ENCODE measurements around the gene KIAA1755. TPM values are rescaled to one million over a fixed set of nuclear protein-coding genes. Genes with fewer than 3 reads are reported as not detected.

Gene KIAA1755
- total and polyA plus RNA-seq, 2 of the 4 experiments (the other 2 are of a cell fraction) = 2.5 to 5.1 TPM

DNA sequence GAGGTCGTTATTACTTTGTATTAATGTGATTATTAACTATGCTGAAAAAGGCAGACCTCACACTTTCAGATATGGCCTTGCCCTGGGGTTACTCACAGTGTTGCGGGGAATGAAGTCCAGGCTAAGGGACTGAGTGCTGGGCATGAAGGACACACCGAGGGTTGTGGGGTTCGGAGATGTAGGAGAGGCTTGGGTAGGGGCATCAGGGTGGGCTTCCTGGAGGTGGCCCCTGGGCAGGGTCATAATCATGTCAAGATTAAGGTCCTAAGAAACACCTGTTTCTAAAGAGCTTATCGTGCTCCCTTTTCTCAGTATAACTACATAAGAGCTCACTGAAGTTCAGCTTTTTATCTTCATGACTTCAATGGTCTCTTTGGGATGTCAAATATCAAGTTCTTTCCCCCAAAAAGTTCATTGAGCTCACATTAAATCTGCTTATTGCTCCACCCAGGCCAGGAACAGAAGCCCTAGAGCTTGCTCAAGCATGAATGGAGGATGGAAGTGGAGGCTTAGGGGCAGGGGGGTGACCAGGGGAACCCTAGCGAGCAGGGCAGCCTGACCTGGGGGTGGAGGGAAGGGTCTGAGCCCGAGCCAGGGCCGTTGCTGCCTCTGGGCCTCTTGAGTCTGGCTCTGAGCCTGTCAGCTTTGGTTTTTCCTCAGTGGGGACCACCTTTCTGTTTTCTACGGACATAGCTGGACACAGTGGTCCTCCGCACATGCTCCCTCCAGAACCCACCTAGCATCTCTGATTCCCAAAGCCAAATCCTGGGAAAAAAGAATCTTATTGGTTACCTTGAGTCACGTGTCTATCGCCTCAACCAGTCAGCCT, 58.2 kb downstream of the KIAA1755 start:
- H3K9me1 ChIP-seq (ENCODE audit: insufficient read depth, low read length) = peaks cover 28% of the 10 kb centered on the region
- TF ChIP-seq SMC3 (IDR thresholded peaks at IDR 0.05; ENCODE audit: low read depth, low read length) (no peak), NFE2L2 (IDR thresholded peaks at IDR 0.05; ENCODE audit: low read depth, low read length) (no peak), MAFK (IDR thresholded peaks at IDR 0.05; ENCODE audit: low read depth, low read length) (no peak), MAZ (IDR thresholded peaks at IDR 0.05; ENCODE audit: borderline replicate concordance, low read depth, low read length) (no peak), RFX5 (IDR thresholded peaks at IDR 0.05; ENCODE audit: low read depth, low read length) (no peak), MXI1 (IDR thresholded peaks at IDR 0.05; ENCODE audit: borderline replicate concordance, low read depth, low read length) (no peak), FOS (IDR thresholded peaks at IDR 0.05; ENCODE audit: low read depth, low read length) (no peak)
- TF ChIP-seq, protein P1, sequence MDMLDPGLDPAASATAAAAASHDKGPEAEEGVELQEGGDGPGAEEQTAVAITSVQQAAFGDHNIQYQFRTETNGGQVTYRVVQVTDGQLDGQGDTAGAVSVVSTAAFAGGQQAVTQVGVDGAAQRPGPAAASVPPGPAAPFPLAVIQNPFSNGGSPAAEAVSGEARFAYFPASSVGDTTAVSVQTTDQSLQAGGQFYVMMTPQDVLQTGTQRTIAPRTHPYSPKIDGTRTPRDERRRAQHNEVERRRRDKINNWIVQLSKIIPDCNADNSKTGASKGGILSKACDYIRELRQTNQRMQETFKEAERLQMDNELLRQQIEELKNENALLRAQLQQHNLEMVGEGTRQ (IDR thresholded peaks at IDR 0.05; ENCODE audit: low read depth, low read length) = no peak
- TF ChIP-seq, protein P2, sequence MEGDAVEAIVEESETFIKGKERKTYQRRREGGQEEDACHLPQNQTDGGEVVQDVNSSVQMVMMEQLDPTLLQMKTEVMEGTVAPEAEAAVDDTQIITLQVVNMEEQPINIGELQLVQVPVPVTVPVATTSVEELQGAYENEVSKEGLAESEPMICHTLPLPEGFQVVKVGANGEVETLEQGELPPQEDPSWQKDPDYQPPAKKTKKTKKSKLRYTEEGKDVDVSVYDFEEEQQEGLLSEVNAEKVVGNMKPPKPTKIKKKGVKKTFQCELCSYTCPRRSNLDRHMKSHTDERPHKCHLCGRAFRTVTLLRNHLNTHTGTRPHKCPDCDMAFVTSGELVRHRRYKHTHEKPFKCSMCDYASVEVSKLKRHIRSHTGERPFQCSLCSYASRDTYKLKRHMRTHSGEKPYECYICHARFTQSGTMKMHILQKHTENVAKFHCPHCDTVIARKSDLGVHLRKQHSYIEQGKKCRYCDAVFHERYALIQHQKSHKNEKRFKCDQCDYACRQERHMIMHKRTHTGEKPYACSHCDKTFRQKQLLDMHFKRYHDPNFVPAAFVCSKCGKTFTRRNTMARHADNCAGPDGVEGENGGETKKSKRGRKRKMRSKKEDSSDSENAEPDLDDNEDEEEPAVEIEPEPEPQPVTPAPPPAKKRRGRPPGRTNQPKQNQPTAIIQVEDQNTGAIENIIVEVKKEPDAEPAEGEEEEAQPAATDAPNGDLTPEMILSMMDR (conservative IDR thresholded peaks at IDR 0.05; ENCODE audit: low read depth, low read length) = no peak
- TF ChIP-seq, protein P3, sequence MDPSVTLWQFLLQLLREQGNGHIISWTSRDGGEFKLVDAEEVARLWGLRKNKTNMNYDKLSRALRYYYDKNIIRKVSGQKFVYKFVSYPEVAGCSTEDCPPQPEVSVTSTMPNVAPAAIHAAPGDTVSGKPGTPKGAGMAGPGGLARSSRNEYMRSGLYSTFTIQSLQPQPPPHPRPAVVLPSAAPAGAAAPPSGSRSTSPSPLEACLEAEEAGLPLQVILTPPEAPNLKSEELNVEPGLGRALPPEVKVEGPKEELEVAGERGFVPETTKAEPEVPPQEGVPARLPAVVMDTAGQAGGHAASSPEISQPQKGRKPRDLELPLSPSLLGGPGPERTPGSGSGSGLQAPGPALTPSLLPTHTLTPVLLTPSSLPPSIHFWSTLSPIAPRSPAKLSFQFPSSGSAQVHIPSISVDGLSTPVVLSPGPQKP (IDR thresholded peaks at IDR 0.05; ENCODE audit: borderline replicate concordance, low read depth, low read length) = no peak
- no peak overlapping the region for H3K9ac ChIP-seq (ENCODE audit: low read depth, low read length)
- no peaks in the 10 kb centered on the region for H3K79me1 ChIP-seq (ENCODE audit: low read depth in 1 of 2, low read length in 2 of 2)
- H2AFZ ChIP-seq (replicated peaks; ENCODE audit: low read length, poor library complexity) = no peak overlapping the region
- H2AK5ac ChIP-seq (ENCODE audit: low read depth, low read length) = peak overlapping the region; percentile 43; the same call in 1 of the 2 replicates
- in situ Hi-C loops (cut with MboI; ENCODE audit: low sequenced_read_pairs) = no loop called here
- H3K56ac ChIP-seq (ENCODE audit: extremely low read depth, insufficient read depth, low read length) = no peak overlapping the region
- H2BK120ac ChIP-seq (ENCODE audit: low read depth, low read length) = peak overlapping the region; percentile 60
- CTCF ChIA-PET = no interaction called here
- H2AK9ac ChIP-seq (replicated peaks; ENCODE audit: low read depth, low read length, poor library complexity) = no peak overlapping the region
- DNase-seq (no peak), ATAC-seq (ENCODE audit: low read depth) (no peak)
- no peaks in the 10 kb centered on the region for H4K20me1 ChIP-seq (ENCODE audit: insufficient read depth, low read length)
- BruUV-seq (replicated peaks) = no TSS peak
- 0 out of 2 replicates have a peak overlapping the region, but pooled peaks have one; percentile 2 for H4K5ac ChIP-seq (ENCODE audit: low read depth, low read length)
- H3K4me3 ChIP-seq (ENCODE audit: insufficient read depth, low read depth, low read length) = no peak overlapping the region
- intact Hi-C loops (cut with micrococcal nuclease) = no loop called here
- POLR2A ChIA-PET (ENCODE audit: unreplicated experiment) = no interaction called here
- no peaks in the 10 kb centered on the region for H3K27me3 ChIP-seq (ENCODE audit: control insufficient read depth, insufficient read depth, low read length)
- no peak overlapping the region for H2BK5ac ChIP-seq (ENCODE audit: low read depth, low read length, poor library complexity, severe bottlenecking)
- H4K8ac ChIP-seq (ENCODE audit: low read depth in 2 of 2, low read length in 2 of 2) = peak overlapping the region in 1 of 2 experiments; percentile 84; a peak in 1 of 4 replicates
- H3K14ac ChIP-seq (replicated peaks; ENCODE audit: low read depth, low read length) = 0 out of 2 replicates have a peak overlapping the region, but pooled peaks have one; percentile 6
- H3K18ac ChIP-seq (ENCODE audit: low read depth, low read length) = peak overlapping the region; percentile 8; the same call in 1 of the 2 replicates
- H3K9me3 ChIP-seq (ENCODE audit: control insufficient read depth, insufficient read depth, low read length) = no peaks in the 10 kb centered on the region
- peak overlapping the region; percentile 66 for H2BK20ac ChIP-seq (ENCODE audit: low read depth, low read length)
- no peak overlapping the region for H3K4me2 ChIP-seq (ENCODE audit: low read depth, low read length)
- dilution Hi-C loops (cut with HindIII; ENCODE audit: low sequenced_read_pairs, unreplicated experiment) = no loop called here
- no peak overlapping the region for H3K27ac ChIP-seq (ENCODE audit: insufficient read depth, low read length)
- peak overlapping the region; percentile 61; the same call in 1 of the 2 replicates for H3K4ac ChIP-seq (ENCODE audit: low read depth, low read length)
- peaks cover 25% of the 10 kb centered on the region for H3K4me1 ChIP-seq (ENCODE audit: control insufficient read depth, insufficient read depth, low read length)
- H3K23ac ChIP-seq (ENCODE audit: low read depth, low read length) = no peak overlapping the region
- H4K91ac ChIP-seq (ENCODE audit: insufficient read depth, low read depth, low read length) = peak overlapping the region; percentile 23
- no peaks in the 10 kb centered on the region for H3K36me3 ChIP-seq (ENCODE audit: control insufficient read depth, insufficient read depth, low read length)
- peak overlapping the region; percentile 86; the same call in 2 of the 3 replicates for H2BK15ac ChIP-seq (ENCODE audit: low read depth, low read length)
- 100% methylated on average over 3 of the region's 12 CpGs; no CpG with 5 or more reads in 1 of the 2 experiments for WGBS, 2 experiments (ENCODE audit: extremely low coverage in 2 of 2, insufficient read length in 1 of 2)

All from IMR-90 (cell line).